Measurements from ENCODE around the gene DDAH1.

DDAH1 gene

GRCh38 chr1:85326336-85326735 is 138.6 kb downstream of the DDAH1 start:
- H3K27ac ChIP-seq, result no peak overlapping the region

GRCh38 chr1:85325920-85326319 is 139.0 kb downstream of the DDAH1 start:
- no peak overlapping the region for H3K27ac ChIP-seq

More at GRCh38 chr1:85326336-85326735, 138.6 kb downstream of the DDAH1 start:
- no peak for TF ChIP-seq CTCF (conservative IDR thresholded peaks at IDR 0.05)

GRCh38 chr1:85323770-85324169 is 141.2 kb downstream of the DDAH1 start:
- no peak overlapping the region for H3K27ac ChIP-seq
- no peak for TF ChIP-seq ZFX (IDR thresholded peaks at IDR 0.05)
- TF ChIP-seq CTCF (conservative IDR thresholded peaks at IDR 0.05), result no peak

More at GRCh38 chr1:85325920-85326319, 139.0 kb downstream of the DDAH1 start:
- TF ChIP-seq ZFX (IDR thresholded peaks at IDR 0.05) (no peak), CTCF (conservative IDR thresholded peaks at IDR 0.05) (no peak)

GRCh38 chr1:85322655-85323054 is 142.3 kb downstream of the DDAH1 start:
- TF ChIP-seq ZFX (IDR thresholded peaks at IDR 0.05), result no peak
- no peak for TF ChIP-seq CTCF (conservative IDR thresholded peaks at IDR 0.05)
- no peak overlapping the region for H3K27ac ChIP-seq

GRCh38 chr1:85321237-85321964 is 143.6 kb downstream of the DDAH1 start:
- no peak for TF ChIP-seq ZFX (IDR thresholded peaks at IDR 0.05)
- TF ChIP-seq CTCF (conservative IDR thresholded peaks at IDR 0.05), result no peak
- H3K27ac ChIP-seq, result no peak overlapping the region

GRCh38 chr1:85320371-85321131 is 144.4 kb downstream of the DDAH1 start:
- TF ChIP-seq CTCF (conservative IDR thresholded peaks at IDR 0.05), result no peak
- TF ChIP-seq ZFX (IDR thresholded peaks at IDR 0.05), result no peak
- no peak overlapping the region for H3K27ac ChIP-seq

- no peak overlapping the region for H3K27ac ChIP-seq
- TF ChIP-seq ZFX (IDR thresholded peaks at IDR 0.05) (no peak), CTCF (conservative IDR thresholded peaks at IDR 0.05) (no peak)
These were observed 145.0 kb downstream of the DDAH1 start for GRCh38 chr1:85319931-85320330.
